NCI-H2196 (cell line): Measurements from ENCODE around the gene TSKU.
"Not testable (repeated sequence)": the region's sequence is repeated elsewhere in the genome, so short reads cannot be mapped to it uniquely, and the experiment has no call there.

ENCODE experiments used
- DNase-seq: peaks from one replicate; lab custom pipeline; 2025; ENCODE audit not compliant: unreplicated experiment; lab: John Stamatoyannopoulos, UW

The TSKU gene

DNA sequence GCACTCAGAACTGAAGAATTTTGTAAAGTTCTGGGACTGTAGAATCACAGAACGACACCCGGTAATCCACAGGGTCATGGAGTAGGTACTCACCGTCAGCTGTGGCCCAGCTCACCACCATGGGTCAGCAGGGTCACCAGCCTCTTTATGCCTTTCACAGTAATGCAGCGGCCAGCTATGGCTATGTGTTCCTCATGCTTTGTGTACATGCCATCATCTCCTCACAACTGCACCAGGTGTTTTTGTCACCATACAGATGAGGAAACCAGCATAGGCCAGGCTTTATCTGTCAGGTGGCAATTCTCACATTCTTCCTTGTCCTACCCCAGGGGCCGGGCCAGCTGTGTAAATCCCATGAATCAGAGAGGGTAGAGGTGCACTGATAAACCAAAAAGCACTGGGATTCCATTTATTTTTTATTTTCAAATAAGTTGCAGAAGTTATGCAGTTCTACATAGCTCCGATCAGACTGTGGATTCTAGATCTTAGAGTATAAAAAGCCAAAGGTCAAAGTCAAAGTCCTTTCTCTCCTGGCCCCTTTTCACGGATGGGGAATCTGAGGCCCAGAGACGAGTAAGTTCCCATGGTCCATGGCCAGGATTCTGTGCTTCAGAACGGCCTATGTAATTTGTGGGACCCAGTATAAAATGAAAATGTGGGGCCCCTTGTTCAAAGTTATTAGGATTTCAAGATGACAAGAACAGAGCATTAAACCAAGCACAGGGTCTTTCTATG is 17.5 kb downstream of the TSKU start:
- DNase-seq = no peak

DNA sequence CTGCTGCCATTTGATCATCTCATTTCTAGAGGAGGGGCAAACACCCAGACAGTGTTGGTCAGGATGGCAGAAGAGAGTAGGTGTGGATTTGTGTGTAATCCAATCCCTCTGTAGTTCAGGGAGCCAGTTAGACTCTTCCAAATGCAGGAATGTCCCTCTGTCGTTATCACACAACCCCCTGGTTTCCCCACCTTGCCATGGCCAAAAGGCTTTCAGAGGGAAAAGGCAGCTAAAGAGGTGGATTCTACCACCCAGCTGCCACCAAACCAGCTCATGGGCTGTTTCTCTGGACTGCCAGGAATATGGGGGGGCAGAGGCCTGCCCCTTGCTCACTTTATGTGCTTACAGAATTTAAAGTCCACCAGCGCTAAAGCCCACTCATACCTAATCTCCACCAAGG is 18.1 kb downstream of the TSKU start:
- no peak for DNase-seq

DNA sequence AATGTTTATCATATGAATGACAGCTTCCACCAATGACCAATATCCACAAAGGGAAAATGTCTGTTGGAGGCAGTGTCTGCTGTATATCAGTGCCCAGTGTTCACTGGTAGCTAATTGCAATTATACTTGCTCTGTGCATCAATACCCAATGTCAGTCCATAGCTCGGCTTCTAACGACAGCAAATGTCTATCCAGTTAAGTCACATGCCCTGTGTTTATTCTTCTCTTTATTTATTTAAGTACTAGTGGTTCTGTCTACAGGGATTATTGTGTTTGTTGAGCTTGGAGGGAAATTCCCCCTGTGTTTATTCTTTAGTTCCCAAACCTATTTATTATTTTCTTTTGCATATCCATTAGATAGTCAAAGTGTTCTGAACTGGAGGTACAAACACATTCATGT is 18.6 kb downstream of the TSKU start:
- DNase-seq = no peak

DNA sequence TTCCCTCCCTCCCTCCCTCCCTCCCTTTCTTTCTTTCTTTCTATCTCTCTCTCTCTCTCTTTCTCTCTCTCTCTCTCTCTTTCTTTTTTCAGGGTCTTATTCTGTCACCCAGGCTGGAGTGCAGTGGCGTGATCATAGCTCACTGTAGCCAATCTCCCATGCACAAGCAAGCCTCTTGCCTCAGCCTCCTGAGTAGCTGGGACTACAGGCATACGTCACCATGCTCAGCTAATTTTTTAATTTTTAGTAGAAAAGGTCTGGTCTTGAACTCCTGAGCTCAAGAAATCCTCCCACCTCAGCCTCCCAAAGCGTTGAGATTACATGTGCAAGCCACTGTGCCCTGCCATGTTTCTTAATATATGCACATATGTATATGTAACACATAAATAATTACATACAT is 19.0 kb downstream of the TSKU start:
- no peak for DNase-seq

DNA sequence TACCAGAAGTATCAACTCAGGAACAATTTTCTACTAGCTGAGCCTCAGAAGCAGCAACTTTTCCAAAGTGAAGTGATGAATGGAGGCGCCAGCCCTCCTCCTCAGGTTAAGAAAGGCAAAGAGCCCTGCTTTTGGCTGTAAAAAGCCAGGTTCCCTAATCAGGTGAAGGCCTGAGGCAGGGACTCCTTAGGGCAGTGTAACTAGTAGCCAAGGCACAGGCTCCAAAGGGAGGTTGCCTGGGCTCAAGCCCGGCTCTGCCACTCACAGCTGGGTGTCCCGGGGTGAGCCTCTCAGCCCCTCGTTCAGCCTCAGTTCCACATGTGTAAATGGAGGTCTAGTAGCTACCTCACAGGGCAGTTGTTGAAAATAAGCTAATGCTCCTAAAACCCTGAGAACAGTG is 19.5 kb downstream of the TSKU start:
- DNase-seq = no peak

DNA sequence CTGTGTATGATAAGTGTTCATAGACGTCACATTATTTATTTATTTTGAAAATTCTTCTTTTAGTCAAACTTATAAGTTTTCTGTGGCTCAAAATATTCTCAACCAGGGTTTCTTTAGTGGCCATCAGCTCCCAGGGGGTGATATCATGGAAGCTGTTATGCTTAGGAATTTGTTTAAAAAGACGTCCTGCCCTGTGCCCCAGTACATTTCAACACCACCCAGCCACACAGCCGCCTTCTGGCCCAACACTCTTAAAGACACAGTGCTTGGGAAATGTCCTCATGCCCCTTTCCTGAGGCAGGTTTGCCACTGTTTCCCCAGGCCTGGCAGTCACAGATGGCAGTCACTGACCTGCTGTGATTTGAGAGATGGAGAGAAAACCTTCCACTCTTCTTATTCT is 19.9 kb downstream of the TSKU start:
- no peak for DNase-seq

DNA sequence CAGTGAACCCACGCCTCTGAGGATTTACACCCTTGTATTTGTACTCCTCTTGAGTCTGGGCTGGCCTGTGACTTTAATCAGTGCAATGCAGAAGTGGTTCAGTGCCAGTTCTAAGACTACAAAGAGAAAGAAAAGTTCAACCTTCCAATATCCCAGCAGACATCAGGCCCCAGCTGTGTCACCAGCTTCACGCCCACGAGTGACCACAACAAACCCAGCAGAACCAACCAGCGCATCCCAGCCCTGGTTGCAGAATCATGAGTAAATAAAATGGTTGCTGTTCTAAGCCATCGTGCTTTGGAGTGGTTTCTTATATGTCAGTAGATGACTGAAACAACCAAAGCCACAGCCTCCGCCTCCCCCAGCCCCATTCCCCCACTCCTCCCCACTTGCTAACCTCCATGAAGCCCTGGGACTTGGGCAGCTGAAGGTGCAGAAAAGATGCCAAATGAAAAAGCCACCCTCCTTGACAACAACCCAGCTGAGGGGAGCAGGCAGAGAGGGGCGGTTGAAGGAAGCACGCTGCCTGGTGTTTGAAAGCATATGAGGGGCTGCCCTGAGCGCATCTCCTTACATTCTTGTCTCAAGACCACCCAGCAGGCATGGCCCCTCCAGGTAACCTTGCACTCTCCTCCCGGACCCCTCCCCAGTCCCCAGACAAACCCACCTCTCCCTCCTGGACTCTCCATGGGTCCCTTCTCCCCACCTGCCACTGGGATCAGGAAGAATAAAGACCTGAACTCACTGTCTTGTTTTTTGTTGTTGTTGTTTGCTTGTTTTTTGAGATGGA is 20.9 kb downstream of the TSKU start:
- no peak for DNase-seq

DNA sequence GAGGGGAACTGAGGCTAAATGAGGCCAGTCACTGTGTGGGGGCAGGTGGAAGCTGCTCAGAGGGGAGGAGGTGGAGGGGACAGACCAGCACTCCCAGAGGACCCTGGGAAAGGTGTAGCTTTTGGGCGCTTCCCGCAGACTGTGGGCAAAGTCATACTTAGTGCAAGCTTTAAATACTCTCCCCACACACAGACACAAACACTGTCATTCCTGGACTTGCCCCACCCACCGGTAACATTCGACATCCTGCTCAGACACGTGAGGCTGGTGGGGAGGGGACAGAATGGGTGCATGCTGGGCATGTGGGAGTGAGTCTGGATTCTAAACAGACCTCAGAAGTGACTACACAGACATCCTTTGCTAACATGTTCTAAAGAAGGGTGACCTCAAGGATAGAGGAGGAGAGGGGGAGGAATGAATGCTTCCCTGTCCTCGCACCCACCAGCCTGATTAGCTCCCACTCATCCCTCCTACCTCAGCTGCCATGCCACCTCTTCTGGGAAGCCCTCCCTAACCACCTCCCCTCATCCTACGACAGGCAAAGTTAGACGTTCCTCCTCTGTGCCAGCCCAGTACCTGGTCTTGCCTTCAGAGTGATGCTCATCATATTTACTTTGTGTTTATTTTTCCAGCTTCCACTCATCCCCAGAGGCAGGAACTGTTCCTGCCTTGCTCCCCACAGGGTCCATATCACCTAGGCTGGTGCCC is 22.2 kb downstream of the TSKU start:
- no peak for DNase-seq

DNA sequence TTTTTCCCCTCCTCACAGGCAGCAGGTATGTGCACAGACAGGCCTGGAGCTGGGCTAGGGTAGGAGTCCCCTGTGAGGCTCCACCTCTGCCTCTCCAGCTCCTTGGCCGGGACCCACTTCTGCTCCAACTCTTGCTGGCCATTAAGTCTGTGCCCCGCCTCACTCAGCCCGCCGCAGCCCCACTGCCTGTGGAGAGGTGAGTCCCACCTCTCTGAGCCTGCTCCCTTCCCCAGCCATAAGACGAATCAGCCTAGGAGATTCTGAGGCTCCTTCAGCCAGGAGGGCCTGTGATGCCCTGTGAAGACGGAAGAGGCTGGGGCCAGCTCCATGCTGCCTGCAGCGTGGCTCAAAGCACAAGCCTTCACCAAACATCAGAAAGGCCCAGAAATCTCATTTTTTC is 23.0 kb downstream of the TSKU start:
- no peak for DNase-seq

DNA sequence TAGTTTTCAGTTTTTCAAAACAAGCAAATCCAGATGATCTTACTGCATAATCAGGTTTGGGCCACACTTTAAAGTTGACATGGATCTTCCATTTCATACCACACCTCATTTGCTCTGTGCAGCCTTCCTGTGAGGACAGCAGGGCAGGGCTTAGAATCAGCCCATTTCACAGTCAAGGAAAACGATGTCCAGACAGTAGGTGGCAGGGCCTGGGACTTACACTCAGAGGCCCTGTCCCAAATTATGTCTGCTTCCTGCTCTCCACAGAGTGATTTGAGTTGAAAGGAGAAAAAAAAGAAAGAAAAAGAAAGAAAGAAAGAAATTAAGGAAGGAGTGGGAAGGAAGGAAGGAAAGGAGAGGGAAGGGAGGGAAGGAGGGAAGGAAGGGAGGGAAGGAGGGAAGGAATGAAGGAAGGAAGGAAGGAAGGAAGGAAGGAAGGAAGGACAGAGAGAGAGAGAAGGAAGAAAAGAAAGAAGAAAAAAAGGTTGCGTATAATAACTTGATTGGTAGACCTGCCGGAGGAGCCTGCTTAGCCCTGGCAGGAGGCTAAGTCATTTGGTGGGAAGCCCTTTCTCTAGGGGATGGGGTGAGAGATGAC is 23.6 kb downstream of the TSKU start:
- DNase-seq = no peak

DNA sequence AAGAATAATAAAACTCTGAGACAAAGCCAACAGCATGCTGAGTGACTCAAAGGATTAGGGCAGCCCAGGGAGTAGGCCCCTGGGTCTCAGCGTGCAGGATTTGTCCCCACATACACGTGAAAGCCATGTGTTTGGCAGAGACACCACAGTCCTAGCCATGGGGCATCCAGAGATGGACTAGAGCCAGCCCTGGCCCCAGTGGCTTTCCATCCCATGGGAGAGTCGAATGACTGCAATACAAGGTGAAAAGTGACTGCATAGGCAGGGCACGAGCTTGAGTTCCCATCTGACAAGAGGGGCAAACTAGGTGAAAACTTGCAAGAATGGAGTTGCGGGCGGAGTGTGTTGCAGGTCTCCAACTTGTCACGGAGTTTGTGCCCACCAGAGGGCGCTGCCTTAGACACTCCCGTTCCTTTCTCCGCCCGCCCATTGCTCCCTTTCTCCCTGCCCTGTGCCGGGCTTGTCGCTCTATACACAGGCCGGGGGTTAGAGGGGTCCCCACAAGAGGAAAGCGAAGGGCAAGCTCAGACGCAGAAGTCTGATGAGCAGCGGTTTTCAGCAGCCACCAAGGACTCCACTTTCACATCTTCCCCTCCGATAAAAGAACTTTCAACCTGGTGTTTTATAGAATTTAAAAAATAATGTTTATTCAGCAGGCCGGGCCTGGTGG is 24.2 kb downstream of the TSKU start:
- DNase-seq = peak; percentile 59

DNA sequence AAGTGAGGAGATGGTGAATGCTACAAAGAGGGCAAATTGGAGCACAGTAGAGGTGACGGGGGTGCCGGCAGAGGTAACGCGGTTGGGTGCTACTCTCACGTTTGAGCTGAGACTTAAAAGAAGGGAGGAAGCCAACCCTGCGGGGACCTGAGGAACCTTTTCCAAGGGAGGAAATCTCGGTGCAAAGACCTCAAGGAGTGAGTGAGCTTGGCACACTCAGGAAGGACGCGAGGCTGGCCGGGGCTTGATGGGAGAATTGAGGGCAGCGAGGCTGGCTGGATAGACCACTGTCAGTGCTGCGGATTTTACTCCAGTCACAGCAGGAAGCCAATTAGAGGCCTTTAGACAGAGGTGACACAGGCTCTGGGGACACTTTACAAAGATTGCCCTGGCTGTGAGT is 25.0 kb downstream of the TSKU start:
- no peak for DNase-seq

DNA sequence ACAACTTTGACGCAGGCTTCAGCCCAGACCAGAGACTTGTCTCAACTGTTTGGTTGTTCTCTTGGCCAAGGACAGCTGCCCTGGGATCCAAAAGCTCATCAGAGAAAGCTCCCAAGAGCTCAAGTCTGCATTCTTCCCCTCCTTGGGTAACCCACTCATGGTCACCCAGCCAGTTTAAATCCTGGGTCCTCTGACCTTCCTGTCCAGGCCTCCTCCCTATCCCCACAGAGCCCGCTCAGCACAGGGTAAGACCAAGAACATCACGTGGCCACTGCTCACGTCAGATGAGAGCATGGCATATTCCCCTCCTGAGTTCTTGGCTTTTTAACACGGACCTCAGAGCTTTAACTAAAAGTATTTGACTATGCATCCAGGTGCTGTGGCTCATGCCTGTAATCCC is 25.8 kb downstream of the TSKU start:
- DNase-seq = no peak

DNA sequence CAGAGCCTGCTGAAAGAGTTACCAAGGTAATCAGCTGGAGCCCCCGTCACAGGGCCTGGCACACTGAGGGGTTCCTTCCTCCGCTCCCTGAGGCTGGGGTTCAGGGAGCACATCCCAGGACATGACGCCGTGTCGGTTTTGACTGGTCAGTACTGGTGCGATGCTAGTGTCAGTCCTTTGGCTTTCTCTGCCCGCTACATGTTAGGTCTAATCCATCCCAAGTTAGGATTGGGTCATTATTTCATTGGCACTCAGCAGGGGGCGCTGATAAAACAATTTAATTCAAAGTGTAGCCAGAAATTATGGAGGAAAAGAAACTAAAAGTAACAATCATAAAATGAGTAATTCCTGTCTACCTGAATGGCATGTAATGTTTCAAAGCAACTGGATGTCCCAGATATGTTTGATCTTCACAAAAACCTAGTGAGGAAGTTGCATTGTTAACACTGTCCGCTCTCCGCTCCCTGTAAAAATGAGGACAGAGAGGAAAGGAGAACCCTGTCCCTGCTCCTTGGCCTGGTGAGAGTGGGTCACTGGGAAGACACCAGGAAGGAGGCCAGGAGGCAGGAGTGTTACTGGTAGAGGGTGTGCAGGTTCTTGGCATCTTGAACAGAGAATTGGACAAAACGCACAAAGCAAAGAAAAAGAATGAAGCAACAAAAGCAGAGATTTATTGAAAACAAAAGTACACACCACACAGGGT is 27.1 kb downstream of the TSKU start:
- DNase-seq = peak; percentile 12

DNA sequence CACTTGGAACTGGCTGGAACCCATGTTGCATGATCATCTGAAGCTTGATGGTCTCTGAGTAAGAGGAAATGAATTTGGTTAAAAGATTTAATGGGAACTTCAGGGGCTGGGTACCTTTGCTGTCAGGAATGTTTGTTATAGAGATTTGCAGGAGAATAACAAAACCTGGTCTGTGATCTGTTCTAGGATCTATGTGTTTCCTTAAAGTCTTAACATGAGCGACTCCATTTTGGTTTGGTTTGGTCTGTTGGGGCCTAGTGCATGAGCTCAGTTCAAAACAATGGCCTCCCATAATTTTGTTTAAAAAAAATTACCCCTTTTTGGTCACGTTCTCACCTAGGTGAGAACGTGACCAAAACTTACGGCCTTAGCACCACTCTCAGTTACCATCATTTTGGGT is 28.1 kb downstream of the TSKU start:
- no peak for DNase-seq

DNA sequence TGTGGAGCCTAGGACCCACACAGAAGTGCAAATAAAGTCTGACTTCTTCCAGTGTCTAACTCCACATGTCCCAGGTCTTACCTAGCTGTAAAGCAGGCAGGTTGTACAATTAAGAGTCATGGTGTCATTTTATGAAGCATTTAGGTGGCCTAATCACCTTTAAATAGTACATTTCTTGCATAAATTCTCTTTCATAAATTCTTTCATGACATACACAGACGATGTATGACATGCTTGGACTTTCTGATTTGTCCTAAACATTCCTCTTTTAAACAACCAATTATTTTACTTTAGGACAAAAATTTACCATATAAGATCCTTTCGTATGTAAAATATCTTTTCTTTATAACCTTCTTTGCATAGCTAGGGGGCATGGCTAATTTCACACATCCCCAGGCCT is 31.3 kb downstream of the TSKU start:
- DNase-seq = no peak

DNA sequence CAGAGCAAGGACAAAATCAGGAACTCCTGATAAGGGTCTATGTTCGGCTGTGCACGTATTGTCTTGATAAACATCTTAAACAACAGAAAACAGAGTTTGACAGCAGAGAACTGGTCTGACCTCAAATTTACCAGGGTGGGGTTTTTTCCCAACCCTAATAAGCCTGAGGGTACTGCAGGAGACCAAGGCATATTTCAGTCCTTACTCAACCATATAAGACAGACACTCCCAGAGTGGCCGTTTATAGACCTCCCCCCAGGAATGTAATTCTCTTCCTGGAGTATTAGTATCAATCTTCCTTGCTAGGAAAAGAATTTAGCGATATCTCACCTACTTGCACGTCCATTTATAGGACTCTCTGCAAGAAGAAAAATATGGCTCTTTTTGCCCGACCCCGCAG is 32.5 kb downstream of the TSKU start:
- DNase-seq = not testable (repeated sequence)

DNA sequence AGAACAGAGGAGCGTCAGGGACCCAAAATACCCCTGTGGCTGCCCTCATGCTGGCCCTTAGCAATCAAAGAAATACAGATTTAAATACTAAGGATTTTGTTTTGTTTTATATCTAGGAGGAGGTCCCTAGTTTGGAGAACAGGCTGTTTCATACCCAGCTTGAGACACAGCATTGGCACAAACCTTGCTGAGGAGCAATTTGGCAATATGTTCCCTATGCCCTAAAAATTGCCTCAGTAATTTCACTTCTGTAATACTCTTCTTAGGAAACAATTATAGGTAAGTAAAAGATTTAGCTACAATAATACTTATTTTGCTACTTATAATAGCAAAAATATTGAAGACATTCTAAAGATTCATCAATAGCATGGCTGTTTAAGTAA is 37.0 kb downstream of the TSKU start:
- DNase-seq = no peak

DNA sequence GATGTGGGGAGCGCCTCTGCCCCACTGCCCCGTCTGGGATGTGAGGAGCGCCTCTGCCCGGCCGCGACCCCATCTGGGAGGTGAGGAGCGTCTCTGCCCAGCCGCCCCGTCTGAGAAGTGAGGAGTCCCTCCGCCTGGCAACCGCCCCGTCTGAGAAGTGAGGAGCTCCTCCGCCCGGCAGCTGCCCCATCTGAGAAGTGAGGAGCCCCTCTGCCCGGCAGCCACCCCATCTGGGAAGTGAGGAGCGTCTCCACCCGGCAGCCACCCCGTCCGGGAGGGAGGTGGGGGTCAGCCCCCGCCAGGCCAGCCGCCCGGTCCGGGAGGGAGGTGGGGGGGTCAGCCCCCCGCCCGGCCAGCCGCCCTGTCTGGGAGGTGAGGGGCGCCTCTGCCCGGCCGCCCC is 38.2 kb downstream of the TSKU start:
- DNase-seq = not testable (repeated sequence)

DNA sequence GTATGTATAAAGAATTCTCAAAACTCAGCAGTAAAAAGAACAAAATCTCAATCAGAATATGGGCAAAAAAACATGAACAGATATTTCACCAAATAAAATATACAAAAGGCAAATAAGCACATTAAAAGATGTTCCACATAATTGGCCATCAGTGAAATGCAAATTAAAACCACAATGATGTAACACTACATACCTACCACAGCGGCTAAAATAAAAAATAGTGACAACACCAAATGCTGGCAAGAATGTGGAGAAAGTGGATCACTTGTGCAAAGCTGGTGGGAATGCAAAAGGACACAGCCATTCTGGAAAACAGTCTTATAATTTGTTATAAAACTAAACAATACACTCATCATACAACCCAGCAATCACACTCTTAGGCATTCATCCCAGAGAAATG is 39.2 kb downstream of the TSKU start:
- no peak for DNase-seq
